ENCODE measurements around the gene CSNK2B. TPM values are rescaled to one million over a fixed set of nuclear protein-coding genes. Genes with fewer than 3 reads are reported as not detected.

CSNK2B gene
- polyA plus RNA-seq (41.9 to 108 TPM (median 43.7 TPM) in 3 replicates), polyA minus RNA-seq (97.3 to 253 TPM (median 118 TPM) in 3 replicates)
- polyA plus RNA-seq (2011; ENCODE audit: low read depth): 169 TPM
- 94.0 and 103 TPM in 2 replicates for polyA plus RNA-seq (2011; cell fraction: cytosol; rRNA removed)
- polyA plus RNA-seq (2011; cell fraction: nucleus; rRNA removed): 119 and 126 TPM in 2 replicates
- polyA plus RNA-seq (2012; ENCODE audit: low replicate concordance): 233 and 291 TPM in 2 replicates
- 82.9 TPM for polyA minus RNA-seq (2011; cell fraction: cytosol; rRNA and poly(A)+ RNA removed)
- 21.2 and 35.9 TPM in 2 replicates for polyA minus RNA-seq (2011; cell fraction: nucleus; rRNA and poly(A)+ RNA removed)

DNA sequence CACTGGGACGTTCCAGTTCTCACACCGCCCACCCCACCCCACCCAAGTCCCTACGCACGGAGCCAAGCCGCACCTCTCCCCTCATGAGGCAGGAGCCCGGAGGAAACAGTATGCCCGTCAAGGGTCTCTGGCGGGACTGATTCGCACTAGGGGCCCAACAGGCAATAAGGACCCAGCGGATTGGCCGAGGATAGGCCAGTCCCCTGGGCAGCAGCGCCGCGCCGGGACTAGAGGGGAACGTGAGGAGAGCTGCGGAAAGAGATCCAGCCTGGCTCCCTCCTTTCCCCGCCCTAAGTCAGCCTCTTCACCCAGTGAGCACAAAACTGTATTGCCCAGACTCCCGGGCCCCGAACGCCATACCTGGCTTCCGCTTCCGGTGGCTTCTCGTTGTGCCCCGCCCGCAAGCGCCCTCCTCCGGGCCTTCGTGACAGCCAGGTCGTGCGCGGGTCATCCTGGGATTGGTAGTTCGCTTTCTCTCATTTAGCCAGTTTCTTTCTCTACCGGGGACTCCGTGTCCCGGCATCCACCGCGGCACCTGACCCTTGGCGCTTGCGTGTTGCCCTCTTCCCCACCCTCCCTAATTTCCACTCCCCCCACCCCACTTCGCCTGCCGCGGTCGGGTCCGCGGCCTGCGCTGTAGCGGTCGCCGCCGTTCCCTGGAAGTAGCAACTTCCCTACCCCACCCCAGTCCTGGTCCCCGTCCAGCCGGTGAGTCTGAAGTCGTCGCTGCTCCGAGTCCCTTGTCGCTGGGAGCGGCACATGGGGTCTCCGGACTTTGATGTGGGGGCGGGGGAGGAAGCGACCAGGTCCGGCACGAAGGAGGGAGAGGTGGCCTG, at the start of gene CSNK2B:
Gene CSNK2B (plus strand): TSS at position 580 of the 836 bp plus-strand sequence. CDS start 752 bp downstream, outside the sequence.
- TF ChIP-seq EZH2 (IDR thresholded peaks at IDR 0.05; ENCODE audit: low read length): no peak
- peak in 1 of 3 experiments; percentile 19 for TF ChIP-seq CTCF (optimal IDR thresholded peaks at IDR 0.05 in 1 of 3, IDR thresholded peaks at IDR 0.05 in 1 of 3, conservative IDR thresholded peaks at IDR 0.05 in 1 of 3; ENCODE audit: extremely low read depth in 1 of 3, insufficient read depth in 2 of 3, low read length in 3 of 3)
- FAIRE-seq (no peak), DNase-seq (ENCODE audit: low read depth, low spot score) (peak; percentile 87)
- dilution Hi-C loops (cut with MboI; ENCODE audit: extremely low pct_ligation_motif_present, low sequenced_read_pairs): no loop called here
- peaks cover 27% of the 10 kb centered on the region for H3K4me1 ChIP-seq (ENCODE audit: control insufficient read depth, extremely low read depth, insufficient read depth, low read length)
- H3K9me3 ChIP-seq (ENCODE audit: control insufficient read depth, low read depth, low read length): no peaks in the 10 kb centered on the region
- H3K79me2 ChIP-seq (ENCODE audit: control insufficient read depth, insufficient read depth, low read length): peaks cover 40% of the 10 kb centered on the region
- H3K9ac ChIP-seq (ENCODE audit: control insufficient read depth, extremely low read depth, insufficient read depth, low read length): peak within 1 kb of the TSS; percentile 94
- peak within 1 kb of the TSS; percentile 91 for H3K4me2 ChIP-seq (ENCODE audit: control insufficient read depth, extremely low read depth, insufficient read depth, low read depth, low read length)
- H3K27ac ChIP-seq (ENCODE audit: control insufficient read depth, insufficient read depth, low read length): peak within 1 kb of the TSS; percentile 96
- no peaks in the 10 kb centered on the region for H3K27me3 ChIP-seq (ENCODE audit: control insufficient read depth, extremely low read depth, insufficient read depth, low read length)
- H3K9me1 ChIP-seq (ENCODE audit: control insufficient read depth, extremely low read depth, insufficient read depth, low read length): no peaks in the 10 kb centered on the region
- peaks cover 28 to 38% of the 10 kb centered on the region in 2 experiments for H3K36me3 ChIP-seq (ENCODE audit: control insufficient read depth in 2 of 2, extremely low read depth in 1 of 2, insufficient read depth in 2 of 2, low read length in 2 of 2)
- peak within 1 kb of the TSS; percentile 86 for H2AFZ ChIP-seq (ENCODE audit: control insufficient read depth, low read length)
- no peaks in the 10 kb centered on the region for H4K20me1 ChIP-seq (ENCODE audit: control insufficient read depth, extremely low read depth, insufficient read depth, low read length)
- H3K4me3 ChIP-seq (ENCODE audit: control insufficient read depth in 2 of 3, extremely low read depth in 1 of 3, insufficient read depth in 2 of 3, low read depth in 1 of 3, low read length in 3 of 3): peak within 1 kb of the TSS; percentile 93 to 95 (median 94)

- TF ChIP-seq EZH2 (IDR thresholded peaks at IDR 0.05; ENCODE audit: low read length): no peak
- no peak for TF ChIP-seq CTCF (optimal IDR thresholded peaks at IDR 0.05 in 1 of 3, IDR thresholded peaks at IDR 0.05 in 1 of 3, conservative IDR thresholded peaks at IDR 0.05 in 1 of 3; ENCODE audit: extremely low read depth in 1 of 3, insufficient read depth in 2 of 3, low read length in 3 of 3)
- Histone ChIP-seq H3K4me2 (ENCODE audit: control insufficient read depth, extremely low read depth, insufficient read depth, low read depth, low read length) (no peak overlapping the region), H2AFZ (ENCODE audit: control insufficient read depth, low read length) (no peak overlapping the region), H3K4me1 (ENCODE audit: control insufficient read depth, extremely low read depth, insufficient read depth, low read length) (peaks cover 5% of the 10 kb centered on the region), H4K20me1 (ENCODE audit: control insufficient read depth, extremely low read depth, insufficient read depth, low read length) (peaks cover 3% of the 10 kb centered on the region), H3K9me1 (ENCODE audit: control insufficient read depth, extremely low read depth, insufficient read depth, low read length) (no peaks in the 10 kb centered on the region), H3K79me2 (ENCODE audit: control insufficient read depth, insufficient read depth, low read length) (peaks cover 12% of the 10 kb centered on the region), H3K9ac (ENCODE audit: control insufficient read depth, extremely low read depth, insufficient read depth, low read length) (no peak overlapping the region), H3K27ac (ENCODE audit: control insufficient read depth, insufficient read depth, low read length) (no peak overlapping the region), H3K9me3 (ENCODE audit: control insufficient read depth, low read depth, low read length) (no peaks in the 10 kb centered on the region), H3K4me3 (ENCODE audit: control insufficient read depth in 2 of 3, extremely low read depth in 1 of 3, insufficient read depth in 2 of 3, low read depth in 1 of 3, low read length in 3 of 3) (no peak overlapping the region), H3K36me3 (ENCODE audit: control insufficient read depth in 2 of 2, extremely low read depth in 1 of 2, insufficient read depth in 2 of 2, low read length in 2 of 2) (peaks cover 0 to 1% of the 10 kb centered on the region in 2 experiments), H3K27me3 (ENCODE audit: control insufficient read depth, extremely low read depth, insufficient read depth, low read length) (no peaks in the 10 kb centered on the region)
- FAIRE-seq (no peak), DNase-seq (ENCODE audit: low read depth, low spot score) (no peak)
- dilution Hi-C loops (cut with MboI; ENCODE audit: extremely low pct_ligation_motif_present, low sequenced_read_pairs): no loop called here
Observed at GRCh38 chr6:31617010-31617409, 48.9 kb upstream of the CSNK2B start.

All from keratinocyte (primary cell).